Right renal pelvis (tissue), 4 donors: ENCODE results near the gene ASIC2. TPM values are rescaled to one million over a fixed set of nuclear protein-coding genes. Genes with fewer than 3 reads are reported as not detected.
A peak's percentile ranks its signal among the peaks of the same experiment; 100 is the strongest.

ENCODE experiments used
- DNase-seq, 4 donors: peaks; one replicate each; pipeline ENCODE4 v3.0.0-alpha.2; 2013; ENCODE audit warnings: low read depth in 4 of 4, low spot score in 3 of 4, missing footprints in 1 of 4
- polyA plus RNA-seq, 4 donors: library from polyadenylated mRNA; unstranded; fragments of 120-200 nt; gene quantifications; one replicate each; pipeline ENCODE4 v1.2.1, GENCODE V29; 2013; ENCODE audit not compliant: insufficient read length in 4 of 4

Gene ASIC2
- polyA plus RNA-seq, 4 donors, result 3.3 to 3.7 (median 3.5) TPM

- no peak for DNase-seq
Observed at GRCh38 chr17:33121272-33121671, 171.8 kb downstream of the ASIC2 start.

GRCh38 chr17:33120103-33120502 lies 173.0 kb downstream of the ASIC2 start:
- no peak for DNase-seq

- no peak for DNase-seq
Observed at GRCh38 chr17:33118391-33119075, 174.6 kb downstream of the ASIC2 start.

GRCh38 chr17:33116021-33116551 lies 177.0 kb downstream of the ASIC2 start:
- no peak for DNase-seq

GRCh38 chr17:33115366-33115765 lies 177.7 kb downstream of the ASIC2 start:
- no peak for DNase-seq

GRCh38 chr17:33113991-33114370 lies 179.1 kb downstream of the ASIC2 start:
- peak in 3 of 4 donors; percentile 15 to 31 (median 28) for DNase-seq

- no peak for DNase-seq
Observed at GRCh38 chr17:33113276-33113990, 179.7 kb downstream of the ASIC2 start.

- DNase-seq, result no peak
Observed at GRCh38 chr17:33112763-33113162, 180.3 kb downstream of the ASIC2 start.

DNA sequence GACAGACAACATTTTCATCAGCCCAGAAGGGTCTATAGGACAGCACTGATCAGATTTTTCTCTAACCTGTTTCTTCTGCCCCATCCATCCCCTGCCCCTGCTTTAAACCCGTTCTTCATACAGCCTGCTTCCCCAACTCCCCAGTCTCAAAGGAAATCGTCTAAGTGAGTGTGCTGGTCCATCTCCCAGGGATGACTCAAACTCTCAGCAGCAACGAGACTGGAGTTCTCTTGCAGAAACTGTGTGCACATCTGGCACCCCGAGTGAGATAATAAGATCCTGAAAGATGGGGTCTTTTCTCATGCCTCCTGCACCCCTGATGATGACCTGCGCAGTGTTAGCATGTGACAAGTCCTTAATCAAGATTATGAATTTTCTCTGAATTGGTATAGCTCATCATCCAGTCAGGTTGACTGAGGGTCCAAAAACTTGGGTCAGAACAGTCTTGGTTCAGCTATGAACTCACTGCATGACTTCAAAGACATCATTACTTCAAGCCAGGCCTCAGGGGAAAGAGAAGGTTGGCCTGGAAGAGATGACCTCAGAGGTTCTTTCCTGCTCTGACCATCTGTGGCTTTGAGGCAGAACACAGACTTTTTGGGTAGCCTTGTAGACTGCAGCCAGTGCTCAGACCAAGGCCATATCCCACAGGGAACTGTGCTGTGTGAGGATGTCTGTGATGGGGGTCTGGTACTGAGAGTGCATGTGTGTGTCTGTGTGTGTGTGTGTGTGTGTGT lies 183.6 kb downstream of the ASIC2 start:
- DNase-seq, result no peak

DNA sequence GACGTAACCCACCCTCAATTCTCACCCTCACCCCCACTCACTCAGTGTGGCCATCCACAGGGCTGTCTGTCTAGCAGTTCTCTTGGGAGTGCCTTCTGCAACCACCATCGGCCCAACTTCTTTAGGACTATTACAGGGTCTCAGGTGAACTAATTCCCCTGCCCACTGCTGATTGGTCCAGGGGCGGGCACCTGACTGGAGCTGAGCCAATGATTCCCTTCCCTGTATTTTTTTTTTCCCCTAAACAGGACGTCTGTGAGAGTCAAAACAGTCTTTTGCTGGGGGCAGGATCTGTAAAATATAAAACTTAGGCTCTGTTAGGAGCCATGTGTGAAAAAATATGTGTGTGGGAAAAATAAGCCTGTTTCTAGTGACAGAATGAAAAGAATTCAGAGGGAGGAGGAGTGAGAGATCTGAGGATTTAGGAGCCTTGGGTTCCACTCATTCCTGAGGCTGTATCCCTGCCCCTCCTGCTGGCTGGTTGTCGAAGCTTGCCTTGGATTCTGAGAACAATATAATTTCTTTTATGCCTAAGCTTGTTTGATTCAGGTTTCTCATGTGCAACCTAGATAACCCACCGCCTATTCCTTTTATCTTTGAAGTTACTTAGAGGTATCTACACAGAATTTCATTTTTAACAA lies 186.4 kb downstream of the ASIC2 start:
- no peak for DNase-seq

DNA sequence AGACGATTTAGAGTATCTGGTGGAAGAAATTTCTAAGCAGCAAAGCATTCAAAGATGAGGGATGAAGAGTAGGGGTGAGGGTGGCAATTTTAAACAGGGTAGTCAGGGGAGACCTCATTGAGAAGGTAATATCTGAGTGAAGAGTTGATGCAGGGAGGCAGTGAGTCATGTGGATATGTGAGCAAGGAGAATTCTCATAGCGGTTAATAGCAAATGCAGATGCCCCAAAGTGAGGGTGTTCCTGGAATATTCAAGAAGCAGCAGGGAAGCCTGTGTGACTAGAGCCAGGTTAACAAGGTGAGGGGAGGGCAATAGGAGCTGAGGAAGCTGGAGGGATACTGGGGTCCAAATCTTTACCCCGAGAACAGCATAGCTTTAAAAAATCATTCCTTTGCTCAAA lies 187.2 kb downstream of the ASIC2 start:
- DNase-seq, result no peak

GRCh38 chr17:33099906-33100305 lies 193.2 kb downstream of the ASIC2 start:
- no peak for DNase-seq

- DNase-seq, result no peak
Observed at GRCh38 chr17:33099252-33099651, 193.8 kb downstream of the ASIC2 start.

DNA sequence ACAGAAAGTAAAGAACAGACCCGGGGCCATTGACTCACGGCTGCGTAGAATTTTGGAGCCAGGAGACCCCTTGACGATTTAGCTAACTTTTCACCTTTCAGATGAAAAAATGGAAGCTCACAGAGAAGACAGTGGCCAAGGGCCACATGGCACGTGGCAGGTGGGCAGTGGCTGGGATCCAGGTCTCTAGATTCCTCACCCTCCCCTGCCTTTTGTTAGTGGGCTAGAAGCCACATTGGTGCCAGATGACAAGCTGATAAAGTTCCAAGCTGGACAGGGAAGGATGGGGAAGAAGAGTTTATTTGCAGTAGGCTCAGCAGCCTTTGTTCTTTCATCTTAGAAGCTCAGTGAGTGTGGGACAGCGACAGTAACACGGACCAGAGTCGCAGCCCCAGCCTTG lies 195.7 kb downstream of the ASIC2 start:
- no peak for DNase-seq

DNA sequence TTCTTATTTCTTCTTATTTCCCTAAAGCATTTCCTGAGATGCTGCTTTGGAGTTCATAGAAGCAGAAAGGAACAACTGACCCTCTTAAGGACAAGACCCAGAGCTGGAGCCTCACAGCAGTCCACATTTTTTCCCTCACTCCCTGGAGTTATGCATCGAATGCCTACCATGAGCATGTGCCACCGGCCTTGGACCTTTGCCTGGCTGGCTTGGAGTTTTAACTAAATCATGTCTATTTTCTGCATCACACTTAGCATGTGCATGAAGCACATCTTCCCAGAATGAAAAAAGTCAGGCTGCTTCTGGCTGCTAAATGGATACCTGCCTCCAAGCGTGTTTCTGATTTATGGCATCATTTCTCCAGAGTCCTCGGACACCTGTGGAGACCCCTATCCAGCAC lies 196.9 kb downstream of the ASIC2 start:
- DNase-seq, result no peak

DNA sequence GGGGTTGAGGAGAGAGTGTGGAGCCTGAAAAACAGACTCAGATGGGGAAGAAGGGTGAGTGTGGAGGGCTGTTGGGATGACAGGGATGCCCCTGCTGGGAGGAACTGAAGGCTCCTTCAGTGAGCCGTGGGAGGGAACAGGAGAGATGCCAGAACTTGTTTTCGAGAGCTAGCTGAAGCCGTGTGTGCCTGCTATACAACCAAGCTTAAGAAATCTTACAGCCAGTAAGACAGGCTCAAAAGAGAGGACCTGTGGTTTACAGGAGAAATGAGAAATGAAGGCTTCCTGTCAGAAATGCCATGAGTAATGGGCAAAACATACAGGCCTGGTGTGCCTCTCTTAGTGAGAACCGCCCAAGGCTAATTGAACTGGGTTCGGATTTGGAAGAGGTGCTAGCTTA lies 201.8 kb downstream of the ASIC2 start:
- DNase-seq, result no peak

DNA sequence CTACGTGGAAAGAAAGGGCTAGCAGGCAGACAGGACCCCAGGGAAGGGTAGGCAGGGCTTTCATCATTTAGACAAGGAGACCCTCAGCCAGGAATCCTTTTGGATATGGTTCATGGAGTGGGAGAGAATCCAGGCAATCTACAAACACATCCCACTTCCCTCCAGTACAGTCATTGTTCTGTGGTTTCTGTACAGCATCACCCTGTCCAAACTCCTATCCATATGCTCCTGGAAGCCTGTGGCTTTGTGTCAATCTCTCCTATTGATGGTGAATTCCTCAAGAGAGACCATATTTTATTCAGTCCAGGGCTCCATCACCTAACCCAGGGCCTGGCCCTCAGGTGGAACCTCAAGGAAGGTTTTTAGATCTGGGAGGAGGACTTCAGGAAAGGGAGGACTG lies 202.3 kb downstream of the ASIC2 start:
- DNase-seq, result no peak

DNA sequence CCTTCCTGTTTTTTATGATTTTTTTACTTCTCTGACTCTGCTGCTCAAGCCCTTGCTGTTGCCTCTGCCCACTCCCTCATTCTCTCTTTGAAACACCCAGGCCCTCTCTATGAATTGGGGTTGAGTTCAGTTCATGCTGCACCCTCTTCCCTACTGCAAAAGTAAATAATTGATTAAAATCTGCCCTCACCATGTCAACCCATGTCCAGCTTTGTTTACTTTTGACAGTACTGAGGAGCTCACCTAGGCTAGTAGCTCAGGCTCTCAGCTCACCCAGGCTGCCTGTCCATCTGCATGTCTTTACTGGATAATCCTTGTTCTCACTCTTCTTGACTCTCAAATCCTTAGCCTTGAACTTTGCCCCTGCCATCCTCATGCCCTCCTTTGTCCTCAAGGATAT lies 206.2 kb downstream of the ASIC2 start:
- DNase-seq, result no peak

DNA sequence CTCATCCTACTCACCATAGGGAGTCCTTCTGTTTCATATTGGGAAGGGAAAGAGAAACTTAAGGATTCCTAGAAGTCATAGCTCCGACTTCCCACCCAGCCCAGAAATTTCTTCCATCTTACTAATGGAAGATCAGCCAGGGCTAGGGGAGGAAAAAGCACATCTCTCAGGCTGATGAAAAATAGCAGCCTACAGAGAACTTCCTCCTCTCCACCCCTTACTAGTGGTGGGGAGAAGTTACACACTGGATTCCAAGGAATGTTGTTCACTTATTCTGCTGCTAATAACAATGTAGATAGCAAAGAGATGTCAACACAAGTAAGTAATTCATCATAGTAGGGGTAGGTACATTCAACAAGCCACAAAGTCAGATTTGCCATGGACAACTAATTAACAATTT lies 207.1 kb downstream of the ASIC2 start:
- DNase-seq, result no peak

GRCh38 chr17:33085256-33085655 lies 207.8 kb downstream of the ASIC2 start:
- DNase-seq, result no peak

- no peak for DNase-seq
Observed at GRCh38 chr17:33084755-33085154, 208.3 kb downstream of the ASIC2 start.
